Activated T-helper 2 cell treated with anti-CD3 and anti-CD28 coated beads, Interferon-gamma antibody, Interleukin-2, Interleukin-4, amounts not matched to agents 10 μg/mL and 5 μg/mL and 100 μg/mL, durations not matched to agents 14 hours and 24 hours and 36 hours (primary cell): ENCODE data around the gene MT1E. TPM values are rescaled to one million over a fixed set of nuclear protein-coding genes. Genes with fewer than 3 reads are reported as not detected.
"Not testable (repeated sequence)": the region's sequence is repeated elsewhere in the genome, so short reads cannot be mapped to it uniquely, and the experiment has no call there.

Experiments
- DNase-seq: peaks from one replicate; pipeline ENCODE4 v3.0.0; 2021; ENCODE audit warnings: low spot score
- H3K27ac Mint-ChIP-seq: one replicate; pipeline ENCODE4 v1.8.0; 2021; ENCODE audit warnings: mixed read lengths
- H3K27me3 Mint-ChIP-seq: one replicate; pipeline ENCODE4 v1.8.0; 2021; ENCODE audit warnings: low read depth, mixed read lengths
- H3K36me3 Mint-ChIP-seq: one replicate; pipeline ENCODE4 v1.8.0; 2021; ENCODE audit warnings: low read depth, mixed read lengths
- H3K4me1 Mint-ChIP-seq: one replicate; pipeline ENCODE4 v1.8.0; 2021; ENCODE audit warnings: low read depth, mixed read lengths
- H3K4me3 Mint-ChIP-seq: one replicate; pipeline ENCODE4 v1.8.0; 2021; ENCODE audit warnings: low read depth, mild to moderate bottlenecking, moderate library complexity, mixed read lengths
- H3K9me3 Mint-ChIP-seq: one replicate; pipeline ENCODE4 v1.8.0; 2021; ENCODE audit warnings: mixed read lengths
- intact Hi-C: fragments of 100-400 bp; cut with micrococcal nuclease; formaldehyde crosslinking; loops from one replicate; pipeline ENCODE4 v1.15.1; 2023
- total RNA-seq: library from RNA; stranded (reverse); gene quantifications from 2 replicates; pipeline ENCODE4 v1.2.3, GENCODE V29; 2022

MT1E gene
- 181 and 184 TPM in 2 replicates for total RNA-seq

- H3K36me3 Mint-ChIP-seq, result peaks cover 7% of the 10 kb centered on the region
- H3K4me1 Mint-ChIP-seq, result peaks cover 24% of the 10 kb centered on the region
- peak within 1 kb of the TSS; percentile 94 for H3K4me3 Mint-ChIP-seq
- intact Hi-C loops, result loop anchor here (1.0 to 5.0 kb wide), 4 partner anchors 8 to 48 kb away; partner anchors contain the start of gene MT2A
- H3K27me3 Mint-ChIP-seq, result peaks cover 5% of the 10 kb centered on the region
- H3K27ac Mint-ChIP-seq, result peak within 1 kb of the TSS; percentile 95
- H3K9me3 Mint-ChIP-seq, result no peaks in the 10 kb centered on the region
- DNase-seq, result peak; percentile 67
These were observed at the start of gene MT1E for GRCh38 chr16:56625140-56625942. Gene MT1E, plus strand, starts transcription at chr16:56625781. Its CDS starts 71 bp downstream, at chr16:56625852.

GRCh38 chr16:56576585-56577299 lies 48.8 kb upstream of the MT1E start:
- intact Hi-C loops, result loop anchor here (1.0 to 5.0 kb wide), 3 partner anchors 24 to 126 kb away; partner anchors contain the start of gene MT1E
- peak; percentile 80 for DNase-seq
- Mint-ChIP-seq H3K27ac (no peak overlapping the region), H3K4me3 (no peak overlapping the region), H3K27me3 (peaks cover 13% of the 10 kb centered on the region), H3K36me3 (no peaks in the 10 kb centered on the region), H3K9me3 (peaks cover 5% of the 10 kb centered on the region), H3K4me1 (peaks cover 8% of the 10 kb centered on the region)

GRCh38 chr16:56577300-56577625 lies 48.3 kb upstream of the MT1E start:
- H3K9me3 Mint-ChIP-seq, result peaks cover 5% of the 10 kb centered on the region

GRCh38 chr16:56580391-56581048 lies 45.1 kb upstream of the MT1E start:
- Mint-ChIP-seq H3K27me3 (peaks cover 19% of the 10 kb centered on the region), H3K4me3 (no peak overlapping the region), H3K36me3 (no peaks in the 10 kb centered on the region)

More at GRCh38 chr16:56577300-56577625, 48.3 kb upstream of the MT1E start:
- peak overlapping the region; percentile 46 for H3K27ac Mint-ChIP-seq
- H3K36me3 Mint-ChIP-seq, result no peaks in the 10 kb centered on the region
- DNase-seq, result no peak
- intact Hi-C loops, result loop anchor here (1.0 to 5.0 kb wide), 3 partner anchors 23 to 125 kb away; partner anchors contain the start of gene MT1E
- H3K27me3 Mint-ChIP-seq, result peaks cover 13% of the 10 kb centered on the region
- H3K4me3 Mint-ChIP-seq, result no peak overlapping the region
- peaks cover 8% of the 10 kb centered on the region for H3K4me1 Mint-ChIP-seq

GRCh38 chr16:56582911-56583310 lies 42.7 kb upstream of the MT1E start:
- H3K4me3 Mint-ChIP-seq, H3K36me3 Mint-ChIP-seq, intact Hi-C loops, H3K9me3 Mint-ChIP-seq, H3K27ac Mint-ChIP-seq, DNase-seq, H3K4me1 Mint-ChIP-seq: not testable (repeated sequence)
- peaks cover 29% of the 10 kb centered on the region for H3K27me3 Mint-ChIP-seq

More at GRCh38 chr16:56580391-56581048, 45.1 kb upstream of the MT1E start:
- Mint-ChIP-seq H3K4me1 (peaks cover 9% of the 10 kb centered on the region), H3K9me3 (no peaks in the 10 kb centered on the region), H3K27ac (no peak overlapping the region)
- intact Hi-C loops, result no loop called here
- DNase-seq, result no peak

- H3K27me3 Mint-ChIP-seq, result peaks cover 33% of the 10 kb centered on the region
- DNase-seq, result no peak
- no peak overlapping the region for H3K27ac Mint-ChIP-seq
- H3K9me3 Mint-ChIP-seq, result no peaks in the 10 kb centered on the region
- no peak overlapping the region for H3K4me3 Mint-ChIP-seq
- peaks cover 1% of the 10 kb centered on the region for H3K4me1 Mint-ChIP-seq
- intact Hi-C loops, result no loop called here
- H3K36me3 Mint-ChIP-seq, result no peaks in the 10 kb centered on the region
These were observed 42.0 kb upstream of the MT1E start for GRCh38 chr16:56583351-56584168.

- Mint-ChIP-seq H3K4me3 (no peak overlapping the region), H3K9me3 (no peaks in the 10 kb centered on the region)
- intact Hi-C loops, result no loop called here
These were observed 41.3 kb upstream of the MT1E start for GRCh38 chr16:56584276-56584675.

GRCh38 chr16:56588781-56589140 lies 36.8 kb upstream of the MT1E start:
- no peak overlapping the region for H3K27ac Mint-ChIP-seq
- H3K9me3 Mint-ChIP-seq, result no peaks in the 10 kb centered on the region
- H3K4me3 Mint-ChIP-seq, result peak overlapping the region; percentile 84
- H3K36me3 Mint-ChIP-seq, result no peaks in the 10 kb centered on the region
- DNase-seq, result no peak
- intact Hi-C loops, result no loop called here
- peaks cover 38% of the 10 kb centered on the region for H3K27me3 Mint-ChIP-seq
- H3K4me1 Mint-ChIP-seq, result peaks cover 15% of the 10 kb centered on the region

More at GRCh38 chr16:56584276-56584675, 41.3 kb upstream of the MT1E start:
- no peak overlapping the region for H3K27ac Mint-ChIP-seq
- DNase-seq, result no peak
- H3K4me1 Mint-ChIP-seq, result peaks cover 5% of the 10 kb centered on the region
- H3K36me3 Mint-ChIP-seq, result no peaks in the 10 kb centered on the region
- peaks cover 37% of the 10 kb centered on the region for H3K27me3 Mint-ChIP-seq

GRCh38 chr16:56589141-56590039 lies 36.2 kb upstream of the MT1E start, which contains the start of gene MT3:
Gene MT3, plus strand, starts transcription at chr16:56589528. Its CDS starts 63 bp downstream, at chr16:56589591.
- H3K27me3 Mint-ChIP-seq, result peaks cover 35% of the 10 kb centered on the region
- H3K36me3 Mint-ChIP-seq, result no peaks in the 10 kb centered on the region
- no peak for DNase-seq
- peaks cover 14% of the 10 kb centered on the region for H3K4me1 Mint-ChIP-seq
- H3K27ac Mint-ChIP-seq, result no peak within 1 kb of the TSS
- H3K4me3 Mint-ChIP-seq, result peak within 1 kb of the TSS; percentile 84
- intact Hi-C loops, result no loop called here
- H3K9me3 Mint-ChIP-seq, result no peaks in the 10 kb centered on the region

- intact Hi-C loops, result no loop called here
- H3K36me3 Mint-ChIP-seq, result no peaks in the 10 kb centered on the region
- no peak overlapping the region for H3K27ac Mint-ChIP-seq
- H3K4me1 Mint-ChIP-seq, result peaks cover 14% of the 10 kb centered on the region
- H3K27me3 Mint-ChIP-seq, result peaks cover 28% of the 10 kb centered on the region
- H3K9me3 Mint-ChIP-seq, result no peaks in the 10 kb centered on the region
- DNase-seq, result no peak
- no peak overlapping the region for H3K4me3 Mint-ChIP-seq
These were observed 34.1 kb upstream of the MT1E start for GRCh38 chr16:56591377-56592060.
